K562 treated with DMSO at 1 percent for 4 hours (cell line): ENCODE measurements around the gene IRF5. TPM values are rescaled to one million over a fixed set of nuclear protein-coding genes. Genes with fewer than 3 reads are reported as not detected.

Source experiments
- total RNA-seq: library from RNA; unstranded; fragments of 300-600 nt; gene quantifications from 2 replicates; pipeline ENCODE4 v1.2.3, GENCODE V29; 2022; ENCODE audit not compliant: insufficient read depth

The IRF5 gene
- total RNA-seq: not detected in 2 replicates

GRCh38 chr7:128937647-128938543 lies at the start of gene IRF5:
Gene IRF5 (plus strand): TSS chr7:128937927. CDS start chr7:128942082, 4,155 bp downstream.

GRCh38 chr7:128910569-128910945 lies 27.2 kb upstream of the IRF5 start, which contains the start of gene KCP:
Gene KCP (minus strand): TSS chr7:128910709. CDS start chr7:128910676, 33 bp downstream.

Other genes starting within 250 kb of the IRF5 start
- 178 and 192 TPM in 2 replicates for gene CALU, start 198.6 kb upstream of the IRF5 start, total RNA-seq
- gene OPN1SW, start 162.1 kb upstream of the IRF5 start, total RNA-seq: not detected in 2 replicates
- gene CCDC136, start 146.0 kb upstream of the IRF5 start, total RNA-seq: 16.1 and 38.4 TPM in 2 replicates
- 91.3 and 106 TPM in 2 replicates for gene FLNC, start 107.5 kb upstream of the IRF5 start, total RNA-seq
- gene ATP6V1F, start 75.1 kb upstream of the IRF5 start, total RNA-seq: 640 and 645 TPM in 2 replicates
- gene KCP, start 27.2 kb upstream of the IRF5 start, total RNA-seq: 0.27 TPM in 1 of 2 replicates, not detected in the other
- 70.2 and 80.2 TPM in 2 replicates for gene TNPO3, start 117.2 kb downstream of the IRF5 start, total RNA-seq
- gene TSPAN33, start 206.8 kb downstream of the IRF5 start, total RNA-seq: not detected in 2 replicates